Upper lobe of left lung (tissue), 6 donors: ENCODE results near the gene SCART1. TPM values are rescaled to one million over a fixed set of nuclear protein-coding genes. Genes with fewer than 3 reads are reported as not detected.
"Not testable (repeated sequence)": the region's sequence is repeated elsewhere in the genome, so short reads cannot be mapped to it uniquely, and the experiment has no call there.

ENCODE experiments used
- ATAC-seq, 2 donors: fragments of 200-7000 bp; cut with Tn5 transposase; one replicate each; pipeline ENCODE4 v1.9.1; 2022; ENCODE audit warnings: mild to moderate bottlenecking in 2 of 2, moderate library complexity in 2 of 2; ENCODE audit not compliant: low FRiP score in 2 of 2
- DNase-seq, 2 donors: peaks; one replicate each; pipeline ENCODE4 v3.0.0-alpha.2; 2019 to 2020
- H3K27ac ChIP-seq, 4 donors: fragments of 200-600 bp; sonication (generic); one replicate each; pipeline ENCODE4 v1.5.1; 2016 to 2019
- H3K27me3 ChIP-seq, 4 donors: fragments of 200-600 bp; sonication (generic); one replicate each; pipeline ENCODE4 v1.5.1; 2017 to 2019
- H3K36me3 ChIP-seq, 4 donors: fragments of 200-600 bp; sonication (generic); one replicate each; pipeline ENCODE4 v1.5.1; 2016 to 2019
- H3K4me1 ChIP-seq, 4 donors: fragments of 200-600 bp; sonication (generic); one replicate each; pipeline ENCODE4 v1.5.1; 2018 to 2019
- H3K4me3 ChIP-seq, 4 donors: fragments of 200-600 bp; sonication (generic); one replicate each; pipeline ENCODE4 v1.5.1; 2017 to 2019; ENCODE audit warnings: mild to moderate bottlenecking in 2 of 4, moderate library complexity in 1 of 4
- H3K9me3 ChIP-seq, 4 donors: fragments of 200-600 bp; sonication (generic); one replicate each; pipeline ENCODE4 v1.5.1; 2018 to 2019
- CTCF ChIP-seq, 6 experiments: fragments of 450-650 bp in 4 of 6; fragments of 200-600 bp in 2 of 6; sonication (generic) in 2 of 6; IDR thresholded peaks; one replicate each; pipeline ENCODE4 v1.5.1; 2016 to 2019; ENCODE audit warnings: antibody characterized with exemption in 6 of 6
- EP300 ChIP-seq, 4 donors: sonication (generic); formaldehyde crosslinking; IDR thresholded peaks; one replicate each; pipeline ENCODE4 v1.5.1; 2017; ENCODE audit warnings: antibody characterized with exemption in 4 of 4, control low read depth in 2 of 4
- POLR2A ChIP-seq, 4 donors: fragments of 450-650 bp; IDR thresholded peaks; one replicate each; pipeline ENCODE4 v1.5.1; 2016 to 2017; ENCODE audit warnings: antibody characterized with exemption in 4 of 4, mild to moderate bottlenecking in 2 of 4
- POLR2AphosphoS5 ChIP-seq, 2 donors: sonication (generic); formaldehyde crosslinking; IDR thresholded peaks; one replicate each; pipeline ENCODE4 v1.5.1; 2017; ENCODE audit warnings: antibody characterized with exemption in 2 of 2
- WGBS, 2 donors: methylation state at CpG; one replicate each; pipeline ENCODE4 v1.1.5; 2017 to 2018; 5-methylcytosine and 5-hydroxymethylcytosine counted together
- total RNA-seq, 6 donors: library from RNA; depleted of rRNA in 4 of 6; stranded (reverse); fragments of >200 nt in 4 of 6; gene quantifications; one replicate each; pipeline versions ENCODE4 v1.1.0 to v1.2.1, GENCODE V29; 2016 to 2021
- donor health status: DM: no; HTN: no; CAD: no; lungs with moderate emphysema.
- donor health status: DM: no; HTN: yes; CAD: no; lungs with severe emphysema.

The SCART1 gene
- total RNA-seq, 6 donors from 2014 or later, result 1.1 to 31.4 (median 3.4) TPM

GRCh38 chr10:133422807-133423771, 30.7 kb upstream of the SCART1 start:
- no peak overlapping the region for H3K27ac ChIP-seq
- DNase-seq (peak in 1 of 2 donors; percentile 85), ATAC-seq (no peak)
- H3K27me3 ChIP-seq, result peaks cover 0 to 9% (median 3%) of the 10 kb centered on the region in 4 donors
- TF ChIP-seq CTCF (IDR thresholded peaks at IDR 0.05), result no peak
- no peak for TF ChIP-seq POLR2A (IDR thresholded peaks at IDR 0.05)
- no peak for TF ChIP-seq POLR2AphosphoS5 (IDR thresholded peaks at IDR 0.05)
- TF ChIP-seq EP300 (IDR thresholded peaks at IDR 0.05), result no peak
- peaks cover 0 to 26% (median 22%) of the 10 kb centered on the region in 4 donors for H3K36me3 ChIP-seq
- peaks cover 2 to 13% (median 5%) of the 10 kb centered on the region in 4 donors for H3K4me1 ChIP-seq
- no peaks in the 10 kb centered on the region for H3K9me3 ChIP-seq
- H3K4me3 ChIP-seq, result peak overlapping the region in 2 of 4 donors; percentile 18 to 20
- 31 to 41% methylated on average over 19 to 32 of the region's 88 CpGs for WGBS, 2 donors

- H3K27me3 ChIP-seq, H3K27ac ChIP-seq, H3K4me3 ChIP-seq, ATAC-seq, H3K9me3 ChIP-seq: not testable (repeated sequence)
- DNase-seq, result peak in 1 of 2 donors; percentile 79
- WGBS, 2 donors, result no CpG with 5 or more reads among the region's 46 CpGs
- H3K36me3 ChIP-seq, result peaks cover 0 to 20% (median 13%) of the 10 kb centered on the region in 4 donors
- H3K4me1 ChIP-seq, result peaks cover 2 to 13% (median 5%) of the 10 kb centered on the region in 4 donors
Observed at GRCh38 chr10:133424102-133424501, 29.6 kb upstream of the SCART1 start.

GRCh38 chr10:133424601-133425000, 29.1 kb upstream of the SCART1 start, which contains the start of gene SPRN:
TSS of gene SPRN (minus strand) at chr10:133424625. CDS start at chr10:133423681, 944 bp downstream.
- 20% methylated on average over 2 of the region's 37 CpGs; no CpG with 5 or more reads in 1 of the 2 donors for WGBS, 2 donors
- H3K27me3 ChIP-seq, H3K27ac ChIP-seq, H3K9me3 ChIP-seq: not testable (repeated sequence)
- H3K4me3 ChIP-seq, result peak within 1 kb of the TSS in 1 of 4 donors; percentile 18
- peaks cover 0 to 15% (median 8%) of the 10 kb centered on the region in 4 donors for H3K36me3 ChIP-seq
- peak in 1 of 2 donors; percentile 73 for DNase-seq
- ATAC-seq, result peak in 1 of 2 donors; percentile 20
- peaks cover 2 to 13% (median 5%) of the 10 kb centered on the region in 4 donors for H3K4me1 ChIP-seq

GRCh38 chr10:133429571-133429970, 24.2 kb upstream of the SCART1 start:
- not testable (repeated sequence) for H3K4me3 ChIP-seq, H3K36me3 ChIP-seq, ATAC-seq, H3K9me3 ChIP-seq, H3K4me1 ChIP-seq, DNase-seq, H3K27ac ChIP-seq, H3K27me3 ChIP-seq
- 74 to 87% methylated on average over 4 of the region's 4 CpGs for WGBS, 2 donors

GRCh38 chr10:133431888-133432613, 21.7 kb upstream of the SCART1 start:
- H3K4me1 ChIP-seq, H3K27me3 ChIP-seq, DNase-seq, H3K9me3 ChIP-seq, H3K36me3 ChIP-seq, H3K4me3 ChIP-seq, H3K27ac ChIP-seq: not testable (repeated sequence)
- ATAC-seq, result peak; percentile 31 to 69
- WGBS, 2 donors, result 59% methylated on average over 8 of the region's 9 CpGs; no CpG with 5 or more reads in 1 of the 2 donors

- H3K4me3 ChIP-seq, H3K4me1 ChIP-seq, H3K36me3 ChIP-seq, H3K27me3 ChIP-seq, H3K27ac ChIP-seq, H3K9me3 ChIP-seq: not testable (repeated sequence)
- DNase-seq, result peak in 1 of 2 donors; percentile 45
- ATAC-seq, result peak; percentile 31 to 51
- 86% methylated on average over 12 of the region's 25 CpGs; no CpG with 5 or more reads in 1 of the 2 donors for WGBS, 2 donors
Observed at GRCh38 chr10:133432789-133433188, 21.0 kb upstream of the SCART1 start.

GRCh38 chr10:133438711-133439273, 15.0 kb upstream of the SCART1 start:
- DNase-seq (no peak), ATAC-seq (peak in 1 of 2 donors; percentile 12)
- no peaks in the 10 kb centered on the region for H3K9me3 ChIP-seq
- no peaks in the 10 kb centered on the region for H3K36me3 ChIP-seq
- WGBS, 2 donors, result 80 to 83% methylated on average over 11 of the region's 11 CpGs
- no peaks in the 10 kb centered on the region for H3K4me1 ChIP-seq
- no peaks in the 10 kb centered on the region for H3K27me3 ChIP-seq
- TF ChIP-seq POLR2AphosphoS5 (IDR thresholded peaks at IDR 0.05) (no peak), CTCF (IDR thresholded peaks at IDR 0.05) (no peak), EP300 (IDR thresholded peaks at IDR 0.05) (no peak), POLR2A (IDR thresholded peaks at IDR 0.05) (no peak)
- H3K4me3 ChIP-seq, result no peak overlapping the region
- H3K27ac ChIP-seq, result no peak overlapping the region
